Hair follicular keratinocyte (primary cell): ENCODE results near the gene UBE2I. TPM values are rescaled to one million over a fixed set of nuclear protein-coding genes. Genes with fewer than 3 reads are reported as not detected.

Experiments used
- total RNA-seq: library from RNA; depleted of rRNA; stranded (reverse); fragments of >200 nt; gene quantifications from 2 replicates; pipeline ENCODE4 v1.2.3, GENCODE V29; 2015

The UBE2I gene
- 46.2 and 58.3 TPM in 2 replicates for total RNA-seq

DNA sequence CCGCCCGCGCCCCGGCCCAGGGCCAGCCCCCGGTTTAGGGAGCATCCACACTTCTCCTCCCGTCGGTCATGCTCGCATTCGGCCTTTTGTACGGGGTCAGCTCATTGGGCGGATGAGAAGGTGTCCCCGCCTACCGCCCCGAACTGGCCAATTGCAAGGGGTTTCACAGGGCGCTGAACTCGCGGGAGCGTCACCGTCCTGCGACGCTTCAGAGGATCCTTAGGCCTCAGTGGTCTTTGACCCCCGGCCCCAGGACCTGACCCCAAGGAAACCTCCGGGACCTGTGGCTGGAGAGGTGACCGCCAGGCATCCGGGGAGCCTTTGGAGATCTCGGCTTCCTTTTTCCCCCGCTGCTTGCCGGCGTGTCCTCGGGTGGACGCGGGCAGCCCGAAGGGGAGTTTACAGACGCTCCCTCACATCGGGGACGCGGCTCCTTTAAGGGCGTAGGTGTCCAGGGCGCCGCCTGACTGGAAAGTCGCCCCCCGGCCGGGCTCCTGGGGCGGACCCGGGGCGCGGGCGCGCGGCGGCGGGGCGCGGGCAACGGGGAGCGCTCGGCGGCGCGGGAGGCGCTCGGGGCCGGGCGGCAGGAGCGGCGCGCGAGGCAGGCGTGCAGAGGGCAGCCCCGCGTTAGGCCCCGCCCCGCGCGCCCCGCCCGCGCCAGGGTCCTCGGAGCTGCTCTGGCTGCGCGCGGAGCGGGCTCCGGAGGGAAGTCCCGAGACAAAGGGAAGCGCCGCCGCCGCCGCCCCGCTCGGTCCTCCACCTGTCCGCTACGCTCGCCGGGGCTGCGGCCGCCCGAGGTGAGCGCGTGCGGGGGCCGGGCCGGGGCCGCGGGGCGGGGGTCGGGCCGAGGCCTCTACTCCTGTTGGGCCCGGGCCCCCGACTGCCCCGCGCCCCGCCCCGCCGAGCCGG is at the start of gene UBE2I:
Gene UBE2I, plus strand, starts transcription at position 660 of the 909 bp plus-strand sequence. CDS start 4,395 bp downstream, outside the sequence.

DNA sequence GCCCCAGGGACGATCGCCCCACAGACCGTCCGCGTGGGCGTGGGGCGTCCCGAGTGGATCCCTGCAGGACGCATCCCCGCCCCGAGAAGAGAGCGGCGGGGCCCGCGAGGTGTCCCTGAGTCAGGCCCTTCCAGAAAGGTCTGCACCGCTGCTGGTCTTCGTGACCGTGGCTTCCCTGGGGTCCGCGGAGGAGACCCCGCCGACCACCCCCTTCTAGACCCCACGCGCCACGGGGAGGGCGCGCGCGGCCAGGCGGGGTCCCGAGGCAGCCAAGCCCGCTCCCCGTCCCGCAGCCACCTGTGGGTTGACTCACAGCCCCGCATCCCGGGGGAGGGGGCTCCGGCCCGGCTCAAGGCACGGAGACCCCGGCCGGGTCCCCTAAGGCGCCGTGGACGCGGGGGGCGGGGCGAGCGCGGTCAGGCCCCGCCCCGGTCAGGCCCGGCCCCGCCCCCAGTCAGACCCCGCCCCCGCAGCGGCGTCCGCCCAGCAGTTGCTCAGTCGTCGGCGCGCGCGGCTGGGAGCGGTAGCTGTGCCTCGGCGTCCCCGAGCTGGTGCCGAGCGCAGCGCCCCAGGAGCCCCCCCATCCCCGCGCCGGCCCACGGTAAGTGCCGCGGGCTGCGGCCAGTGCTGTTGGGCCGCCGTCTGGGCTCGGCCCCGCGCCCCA is 23.8 kb downstream of the UBE2I start, which contains the start of gene BAIAP3:
Gene BAIAP3, plus strand, starts transcription at position 497 of the 664 bp plus-strand sequence. CDS start 4,905 bp downstream, outside the sequence.

GRCh38 chr16:1351582-1352362 is 42.3 kb downstream of the UBE2I start, which contains the start of the genes GNPTG and TSR3:
Gene GNPTG, plus strand, starts transcription at chr16:1351931. Its CDS starts 35 bp downstream, at chr16:1351966.
Gene TSR3, minus strand, starts transcription at chr16:1351878. Its CDS starts 74 bp downstream, at chr16:1351804.

Other genes starting within 250 kb of the UBE2I start
- gene SSTR5, start 236.9 kb upstream of the UBE2I start, total RNA-seq, result not detected in 2 replicates
- gene C1QTNF8, start 213.4 kb upstream of the UBE2I start, total RNA-seq, result not detected in 2 replicates
- gene CACNA1H, start 156.5 kb upstream of the UBE2I start, total RNA-seq, result under 0.01 TPM in 1 of 2 replicates, not detected in the other
- gene TPSG1, start 84.4 kb upstream of the UBE2I start, total RNA-seq, result not detected in 2 replicates
- not detected in 2 replicates for gene TPSB2, start 79.5 kb upstream of the UBE2I start, total RNA-seq
- gene TPSAB1, start 68.9 kb upstream of the UBE2I start, total RNA-seq, result not detected in 2 replicates
- not detected in 2 replicates for gene TPSD1, start 53.6 kb upstream of the UBE2I start, total RNA-seq
- gene BAIAP3, start 24.0 kb downstream of the UBE2I start, total RNA-seq, result under 0.01 and 0.08 TPM in 2 replicates
- 116 and 179 TPM in 2 replicates for gene TSR3, start 42.2 kb downstream of the UBE2I start, total RNA-seq
- 24.6 and 33.1 TPM in 2 replicates for gene GNPTG, start 42.3 kb downstream of the UBE2I start, total RNA-seq
- 2.3 and 3.2 TPM in 2 replicates for gene UNKL, start 105.1 kb downstream of the UBE2I start, total RNA-seq
- 19.9 and 33.6 TPM in 2 replicates for gene UQCC4, start 111.1 kb downstream of the UBE2I start, total RNA-seq
- 0.16 TPM in 1 of 2 replicates, not detected in the other for gene PERCC1, start 121.4 kb downstream of the UBE2I start, total RNA-seq
- gene CCDC154, start 134.9 kb downstream of the UBE2I start, total RNA-seq, result 0.16 TPM in 1 of 2 replicates, not detected in the other
- gene CLCN7, start 165.4 kb downstream of the UBE2I start, total RNA-seq, result 22.5 and 54.0 TPM in 2 replicates
- gene PTX4, start 179.3 kb downstream of the UBE2I start, total RNA-seq, result not detected in 2 replicates
- 12.0 and 22.9 TPM in 2 replicates for gene TELO2, start 183.7 kb downstream of the UBE2I start, total RNA-seq
- gene TMEM204, start 224.0 kb downstream of the UBE2I start, total RNA-seq, result 2.7 TPM in 1 of 2 replicates, not detected in the other